Erythroblast (primary cell): ENCODE data around the gene ATP6V1A.

Source experiments
- GATA1 ChIP-seq: IDR thresholded peaks from 2 replicates; pipeline ENCODE4 v1.6.1; 2011; ENCODE audit warnings: low read depth, mild to moderate bottlenecking, control low read depth, low read length, moderate library complexity
- POLR2A ChIP-seq: IDR thresholded peaks from 2 replicates; pipeline ENCODE4 v1.6.1; 2011; ENCODE audit warnings: mild to moderate bottlenecking, low read length

- TF ChIP-seq POLR2A (no peak), GATA1 (no peak)
These were observed 101.0 kb downstream of the ATP6V1A start for GRCh38 chr3:113847664-113848461.
